ENCODE measurements around the gene GINS2. TPM values are rescaled to one million over a fixed set of nuclear protein-coding genes. Genes with fewer than 3 reads are reported as not detected.

The GINS2 gene
- total and polyA plus RNA-seq, 2 of the 4 experiments (the other 2 are of a cell fraction) = 12.0 to 13.4 TPM

- POLR2A ChIA-PET (ENCODE audit: unreplicated experiment) = no interaction called here
- peak; percentile 38 for DNase-seq
Observed at GRCh38 chr16:85652431-85653221, 36.1 kb downstream of the GINS2 start.

More at GRCh38 chr16:85652431-85653221, 36.1 kb downstream of the GINS2 start:
- Histone ChIP-seq H4K20me1 (ENCODE audit: insufficient read depth, low read length) (peaks cover 59% of the 10 kb centered on the region), H3K4me1 (ENCODE audit: control insufficient read depth, insufficient read depth, low read length) (peaks cover 14% of the 10 kb centered on the region), H3K18ac (ENCODE audit: low read depth, low read length) (no peak overlapping the region), H3K4me2 (ENCODE audit: low read depth, low read length) (no peak overlapping the region), H2BK120ac (ENCODE audit: low read depth, low read length) (no peak overlapping the region), H2BK20ac (ENCODE audit: low read depth, low read length) (no peak overlapping the region), H3K79me1 (ENCODE audit: low read depth in 1 of 2, low read length in 2 of 2) (peaks cover 11 to 25% of the 10 kb centered on the region in 2 experiments), H2BK15ac (ENCODE audit: low read depth, low read length) (no peak overlapping the region), H3K27ac (ENCODE audit: insufficient read depth, low read length) (no peak overlapping the region), H2AK9ac (replicated peaks; ENCODE audit: low read depth, low read length, poor library complexity) (peak overlapping the region; percentile 73), H4K91ac (ENCODE audit: insufficient read depth, low read depth, low read length) (no peak overlapping the region), H2AFZ (replicated peaks; ENCODE audit: low read length, poor library complexity) (peak overlapping the region; percentile 57), H3K9me1 (ENCODE audit: insufficient read depth, low read length) (0 out of 2 replicates have a peak, but pooled peaks cover 6% of the 10 kb centered on the region), H3K14ac (replicated peaks; ENCODE audit: low read depth, low read length) (no peak overlapping the region), H3K4ac (ENCODE audit: low read depth, low read length) (peak overlapping the region; percentile 40; the same call in 1 of the 2 replicates), H3K23ac (ENCODE audit: low read depth, low read length) (no peak overlapping the region), H4K5ac (ENCODE audit: low read depth, low read length) (no peak overlapping the region), H2BK5ac (ENCODE audit: low read depth, low read length, poor library complexity, severe bottlenecking) (no peak overlapping the region), H3K9ac (ENCODE audit: low read depth, low read length) (no peak overlapping the region), H3K56ac (ENCODE audit: extremely low read depth, insufficient read depth, low read length) (no peak overlapping the region), H3K4me3 (ENCODE audit: insufficient read depth, low read depth, low read length) (no peak overlapping the region), H4K8ac (ENCODE audit: low read depth in 2 of 2, low read length in 2 of 2) (no peak overlapping the region), H2AK5ac (ENCODE audit: low read depth, low read length) (peak overlapping the region; percentile 57; the same call in 1 of the 2 replicates), H3K9me3 (ENCODE audit: control insufficient read depth, insufficient read depth, low read length) (no peaks in the 10 kb centered on the region), H3K36me3 (ENCODE audit: control insufficient read depth, insufficient read depth, low read length) (peaks cover 46% of the 10 kb centered on the region), H3K27me3 (ENCODE audit: control insufficient read depth, insufficient read depth, low read length) (no peaks in the 10 kb centered on the region)
- peak; percentile 77 for ATAC-seq (ENCODE audit: low read depth)
- 27% methylated on average over 17 of the region's 35 CpGs; no CpG with 5 or more reads in 1 of the 2 experiments for WGBS, 2 experiments (ENCODE audit: extremely low coverage in 2 of 2, insufficient read length in 1 of 2)
- dilution Hi-C loops (cut with HindIII; ENCODE audit: low sequenced_read_pairs, unreplicated experiment) = no loop called here
- BruUV-seq (replicated peaks) = no TSS peak
- intact Hi-C loops (cut with micrococcal nuclease) = no loop called here
- in situ Hi-C loops (cut with MboI; ENCODE audit: low sequenced_read_pairs) = no loop called here
- TF ChIP-seq MAFK (IDR thresholded peaks at IDR 0.05; ENCODE audit: low read depth, low read length) (no peak), POLR2A (IDR thresholded peaks at IDR 0.05; ENCODE audit: low read depth, low read length) (no peak), MAZ (IDR thresholded peaks at IDR 0.05; ENCODE audit: borderline replicate concordance, low read depth, low read length) (peak; percentile 49; the same call in 1 of the 2 replicates), CTCF (conservative IDR thresholded peaks at IDR 0.05; ENCODE audit: low read depth, low read length) (no peak)
- CTCF ChIA-PET = no interaction called here
